ENCODE data around the gene KCNK6.

- no peak for TF ChIP-seq EZH2 (IDR thresholded peaks at IDR 0.05)
- no peak for TF ChIP-seq POLR2AphosphoS5 (IDR thresholded peaks at IDR 0.05; ENCODE audit: borderline replicate concordance, low read depth, low read length)
Observed at GRCh38 chr19:38350883-38351282, 31.2 kb downstream of the KCNK6 start.
